ENCODE measurements around the gene KIFC3.
"Not testable (repeated sequence)": the region's sequence is repeated elsewhere in the genome, so short reads cannot be mapped to it uniquely, and the experiment has no call there.

KIFC3 gene

DNA sequence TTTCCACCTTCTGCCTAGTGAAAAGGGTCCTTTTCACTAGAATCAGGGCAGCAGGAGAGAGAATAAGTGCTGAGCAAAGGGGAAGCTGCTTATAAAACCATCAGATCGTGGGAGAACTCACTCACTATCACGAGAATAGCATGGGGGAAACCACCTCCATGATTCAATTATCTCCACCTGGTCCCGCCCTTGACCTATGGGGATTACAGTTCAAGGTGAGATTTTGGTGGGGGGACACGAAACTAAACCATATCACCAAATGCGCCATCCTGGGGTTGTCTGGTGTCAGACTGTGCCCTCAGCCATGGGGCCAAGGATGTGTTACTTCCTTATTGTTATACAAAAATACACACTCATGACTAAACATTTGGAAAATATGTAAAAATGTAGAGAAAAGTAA is 77.1 kb downstream of the KIFC3 start:
- Histone ChIP-seq H3K4me1 (ENCODE audit: insufficient read depth, low read length) (no peaks in the 10 kb centered on the region), H3K27ac (ENCODE audit: low read depth, low read length) (no peak overlapping the region), H3K9ac (ENCODE audit: low read length) (no peak overlapping the region), H3K9me3 (ENCODE audit: low read length) (no peaks in the 10 kb centered on the region), H3K4me3 (ENCODE audit: low read depth in 1 of 2, low read length in 2 of 2) (no peak overlapping the region), H3K27me3 (ENCODE audit: control insufficient read depth in 1 of 2, insufficient read depth in 2 of 2, low read length in 2 of 2) (peaks cover 0 to 8% of the 10 kb centered on the region in 2 donors), H3K36me3 (ENCODE audit: insufficient read depth, low read length) (no peaks in the 10 kb centered on the region)

DNA sequence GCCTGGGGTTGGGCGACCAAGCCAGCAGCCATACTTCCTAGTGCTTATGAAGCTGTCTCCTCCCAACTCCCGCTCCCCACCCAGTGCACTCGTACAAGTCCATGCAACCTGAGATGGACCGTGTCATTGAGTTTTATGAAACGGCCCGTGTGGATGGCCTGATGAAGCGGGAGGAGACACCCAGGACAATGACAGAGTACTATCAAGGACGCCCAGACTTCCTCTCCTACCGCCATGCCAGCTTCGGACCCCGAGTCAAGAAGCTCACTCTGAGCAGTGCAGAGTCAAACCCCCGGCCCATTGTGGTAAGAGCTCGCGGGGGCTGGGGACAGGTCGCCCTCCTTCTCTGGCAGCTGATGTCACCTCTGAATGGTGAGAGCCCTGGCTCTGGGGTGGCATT is 77.8 kb downstream of the KIFC3 start:
- Histone ChIP-seq H3K27ac (ENCODE audit: low read depth, low read length) (no peak overlapping the region), H3K36me3 (ENCODE audit: insufficient read depth, low read length) (no peaks in the 10 kb centered on the region), H3K9me3 (ENCODE audit: low read length) (no peaks in the 10 kb centered on the region), H3K4me3 (ENCODE audit: low read depth in 1 of 2, low read length in 2 of 2) (no peak overlapping the region), H3K9ac (ENCODE audit: low read length) (no peak overlapping the region), H3K4me1 (ENCODE audit: insufficient read depth, low read length) (no peaks in the 10 kb centered on the region), H3K27me3 (ENCODE audit: control insufficient read depth in 1 of 2, insufficient read depth in 2 of 2, low read length in 2 of 2) (peaks cover 0 to 8% of the 10 kb centered on the region in 2 donors)

DNA sequence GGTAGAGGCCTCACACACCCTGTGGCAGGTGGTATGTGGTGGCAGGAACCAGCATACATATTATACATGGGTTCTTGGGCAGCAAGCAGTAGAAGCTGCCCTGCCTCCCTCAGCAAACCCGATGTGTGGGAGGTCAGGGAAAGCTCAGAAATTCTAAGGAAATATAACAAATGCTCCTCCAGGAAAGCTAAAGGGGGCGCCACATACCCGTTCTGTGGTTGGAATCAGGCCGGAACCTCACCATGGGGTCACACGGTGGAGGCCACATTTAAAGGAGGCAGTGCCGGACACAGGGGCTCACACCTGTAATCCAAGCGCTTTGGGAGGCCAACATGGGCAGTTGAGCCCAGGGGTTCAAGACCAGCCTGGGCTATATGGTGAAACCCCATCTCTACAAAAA is 79.1 kb downstream of the KIFC3 start:
- peaks cover 0 to 8% of the 10 kb centered on the region in 2 donors for H3K27me3 ChIP-seq (ENCODE audit: control insufficient read depth in 1 of 2, insufficient read depth in 2 of 2, low read length in 2 of 2)
- no peak overlapping the region for H3K27ac ChIP-seq (ENCODE audit: low read depth, low read length)
- H3K9ac ChIP-seq (ENCODE audit: low read length) = no peak overlapping the region
- no peaks in the 10 kb centered on the region for H3K9me3 ChIP-seq (ENCODE audit: low read length)
- no peak overlapping the region for H3K4me3 ChIP-seq (ENCODE audit: low read depth in 1 of 2, low read length in 2 of 2)
- no peaks in the 10 kb centered on the region for H3K4me1 ChIP-seq (ENCODE audit: insufficient read depth, low read length)
- no peaks in the 10 kb centered on the region for H3K36me3 ChIP-seq (ENCODE audit: insufficient read depth, low read length)

DNA sequence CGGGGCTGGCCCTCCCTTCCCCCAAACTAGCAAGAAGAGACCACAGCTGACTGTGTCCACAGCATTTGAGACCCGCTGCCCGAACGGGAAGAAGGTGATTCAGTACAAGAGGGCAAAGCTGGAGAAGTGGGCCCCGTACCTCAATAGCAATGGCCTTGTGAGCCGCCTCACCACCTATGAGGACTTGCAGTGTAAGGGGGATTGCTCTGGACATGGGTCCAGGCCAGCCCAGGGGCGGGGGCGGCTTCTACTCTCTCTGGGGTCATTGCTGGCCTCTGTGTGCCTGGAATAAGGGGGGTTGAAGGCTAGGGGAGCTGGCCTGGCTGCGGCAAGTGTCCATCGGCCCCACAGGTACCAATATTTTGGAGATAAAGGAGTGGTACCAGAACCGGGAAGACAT is 79.6 kb downstream of the KIFC3 start:
- Histone ChIP-seq H3K4me1 (ENCODE audit: insufficient read depth, low read length) (no peaks in the 10 kb centered on the region), H3K36me3 (ENCODE audit: insufficient read depth, low read length) (no peaks in the 10 kb centered on the region), H3K27me3 (ENCODE audit: control insufficient read depth in 1 of 2, insufficient read depth in 2 of 2, low read length in 2 of 2) (peaks cover 0 to 8% of the 10 kb centered on the region in 2 donors), H3K4me3 (ENCODE audit: low read depth in 1 of 2, low read length in 2 of 2) (no peak overlapping the region), H3K27ac (ENCODE audit: low read depth, low read length) (no peak overlapping the region), H3K9me3 (ENCODE audit: low read length) (no peaks in the 10 kb centered on the region), H3K9ac (ENCODE audit: low read length) (no peak overlapping the region)

DNA sequence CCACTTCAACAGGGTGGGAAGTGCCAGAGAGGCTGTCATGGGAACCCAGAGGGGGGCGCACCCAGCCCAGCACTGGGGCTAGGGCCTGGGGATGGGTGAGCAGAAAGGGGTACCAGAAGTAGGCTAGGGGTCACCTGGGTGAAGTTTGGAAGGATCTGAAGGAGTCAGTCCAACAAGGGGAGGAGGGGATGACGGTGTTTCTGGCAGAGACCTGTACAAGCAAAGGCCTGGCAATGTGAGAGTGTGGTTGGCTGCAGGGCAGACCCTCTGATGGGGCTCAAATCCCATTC is 80.1 kb downstream of the KIFC3 start:
- Histone ChIP-seq H3K4me1 (ENCODE audit: insufficient read depth, low read length) (no peaks in the 10 kb centered on the region), H3K9me3 (ENCODE audit: low read length) (no peaks in the 10 kb centered on the region), H3K36me3 (ENCODE audit: insufficient read depth, low read length) (no peaks in the 10 kb centered on the region), H3K9ac (ENCODE audit: low read length) (no peak overlapping the region), H3K4me3 (ENCODE audit: low read depth in 1 of 2, low read length in 2 of 2) (no peak overlapping the region), H3K27ac (ENCODE audit: low read depth, low read length) (no peak overlapping the region), H3K27me3 (ENCODE audit: control insufficient read depth in 1 of 2, insufficient read depth in 2 of 2, low read length in 2 of 2) (peaks cover 0 to 8% of the 10 kb centered on the region in 2 donors)

DNA sequence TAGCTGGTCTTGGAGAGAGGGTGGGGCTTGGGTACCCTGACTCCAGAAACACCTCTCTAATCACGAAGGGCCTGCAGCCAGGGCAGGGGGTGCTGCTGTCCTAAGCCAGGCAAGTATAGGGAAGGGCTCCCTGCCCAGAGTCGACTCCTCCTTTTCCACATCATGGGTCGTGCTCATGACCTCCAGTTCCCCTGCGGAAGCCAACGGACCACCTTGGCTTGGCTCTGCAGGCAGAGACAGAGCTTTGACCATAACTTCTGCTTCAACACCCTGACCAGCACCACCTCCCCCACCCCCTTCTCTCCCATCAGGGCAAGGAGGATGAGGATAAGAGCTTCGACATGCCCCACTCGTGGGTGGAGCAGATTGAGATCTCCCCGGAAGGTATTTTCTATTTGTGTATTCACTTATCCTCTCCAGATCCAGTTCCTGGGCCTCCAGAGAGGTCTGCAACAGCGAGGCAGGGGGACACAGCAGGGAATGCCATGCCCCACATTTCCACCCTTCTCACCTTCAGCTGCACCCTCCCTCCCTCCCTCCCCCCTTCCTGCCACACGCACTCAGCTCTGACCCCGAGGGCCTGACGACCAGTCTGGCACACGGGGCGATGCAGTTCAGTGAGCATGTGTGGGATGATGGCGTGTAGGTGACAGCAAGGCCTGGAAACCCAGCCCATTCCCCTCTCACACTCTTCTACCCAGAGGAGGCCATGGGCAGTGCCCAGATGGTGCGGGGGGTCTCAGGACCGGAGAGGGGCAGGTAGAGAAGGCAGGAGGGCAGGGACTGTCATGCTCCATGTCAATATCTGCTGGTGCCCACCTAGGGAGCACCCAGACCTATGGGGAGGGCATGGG is 80.7 kb downstream of the KIFC3 start:
- no peak overlapping the region for H3K4me3 ChIP-seq (ENCODE audit: low read depth in 1 of 2, low read length in 2 of 2)
- H3K27me3 ChIP-seq (ENCODE audit: control insufficient read depth in 1 of 2, insufficient read depth in 2 of 2, low read length in 2 of 2) = peaks cover 0 to 8% of the 10 kb centered on the region in 2 donors
- H3K4me1 ChIP-seq (ENCODE audit: insufficient read depth, low read length) = no peaks in the 10 kb centered on the region
- H3K9ac ChIP-seq (ENCODE audit: low read length) = no peak overlapping the region
- H3K9me3 ChIP-seq (ENCODE audit: low read length) = no peaks in the 10 kb centered on the region
- no peaks in the 10 kb centered on the region for H3K36me3 ChIP-seq (ENCODE audit: insufficient read depth, low read length)
- H3K27ac ChIP-seq (ENCODE audit: low read depth, low read length) = no peak overlapping the region

DNA sequence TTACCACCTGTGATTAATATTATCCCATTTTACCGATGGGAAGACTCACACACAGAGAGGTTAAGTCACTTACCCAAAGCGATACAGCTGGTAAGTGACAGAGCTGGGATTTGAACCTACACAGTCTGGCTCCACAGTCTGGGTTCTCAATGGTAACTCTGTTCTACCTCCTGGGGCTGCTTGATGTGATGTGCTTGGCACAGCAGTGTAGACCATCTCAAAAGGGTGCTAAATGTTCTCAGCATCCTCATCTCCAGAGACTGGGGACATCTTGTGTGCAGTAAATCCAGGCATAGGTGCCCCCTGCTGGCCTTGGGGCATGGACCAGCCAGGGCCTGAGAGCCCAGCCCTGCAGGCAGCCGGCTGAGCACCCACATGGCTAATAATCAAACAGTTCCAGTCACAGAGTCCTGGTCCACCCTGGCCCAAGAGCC is 82.1 kb downstream of the KIFC3 start:
- no peaks in the 10 kb centered on the region for H3K36me3 ChIP-seq (ENCODE audit: insufficient read depth, low read length)
- H3K4me1 ChIP-seq (ENCODE audit: insufficient read depth, low read length) = no peaks in the 10 kb centered on the region
- peaks cover 0 to 8% of the 10 kb centered on the region in 2 donors for H3K27me3 ChIP-seq (ENCODE audit: control insufficient read depth in 1 of 2, insufficient read depth in 2 of 2, low read length in 2 of 2)
- H3K4me3 ChIP-seq (ENCODE audit: low read depth in 1 of 2, low read length in 2 of 2) = no peak overlapping the region
- H3K27ac ChIP-seq (ENCODE audit: low read depth, low read length) = no peak overlapping the region
- H3K9me3 ChIP-seq (ENCODE audit: low read length) = no peaks in the 10 kb centered on the region
- H3K9ac ChIP-seq (ENCODE audit: low read length) = no peak overlapping the region

DNA sequence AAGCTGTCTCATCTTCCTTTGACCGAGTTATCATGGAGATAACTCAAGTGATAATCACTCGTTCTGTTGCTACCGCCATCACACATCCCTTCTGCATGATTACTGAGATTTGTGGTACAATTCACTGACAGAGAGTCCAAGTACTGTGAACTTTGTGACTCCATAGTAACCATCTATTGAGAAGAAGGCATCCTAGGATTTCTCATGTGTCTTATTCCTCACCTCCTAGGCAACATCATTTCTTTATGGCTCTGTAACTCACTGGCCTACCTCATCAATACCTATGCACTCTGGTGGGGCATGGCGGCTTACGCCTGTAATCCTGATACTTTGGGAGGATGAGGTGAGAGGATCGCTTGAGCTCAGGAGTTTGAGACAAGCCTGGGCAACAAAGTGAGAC is 88.2 kb downstream of the KIFC3 start:
- Histone ChIP-seq H3K36me3 (ENCODE audit: insufficient read depth, low read length) (no peaks in the 10 kb centered on the region), H3K27me3 (ENCODE audit: control insufficient read depth in 1 of 2, insufficient read depth in 2 of 2, low read length in 2 of 2) (no peaks in the 10 kb centered on the region), H3K9ac (ENCODE audit: low read length) (no peak overlapping the region), H3K27ac (ENCODE audit: low read depth, low read length) (no peak overlapping the region), H3K4me3 (ENCODE audit: low read depth in 1 of 2, low read length in 2 of 2) (no peak overlapping the region), H3K4me1 (ENCODE audit: insufficient read depth, low read length) (no peaks in the 10 kb centered on the region), H3K9me3 (ENCODE audit: low read length) (no peaks in the 10 kb centered on the region)

DNA sequence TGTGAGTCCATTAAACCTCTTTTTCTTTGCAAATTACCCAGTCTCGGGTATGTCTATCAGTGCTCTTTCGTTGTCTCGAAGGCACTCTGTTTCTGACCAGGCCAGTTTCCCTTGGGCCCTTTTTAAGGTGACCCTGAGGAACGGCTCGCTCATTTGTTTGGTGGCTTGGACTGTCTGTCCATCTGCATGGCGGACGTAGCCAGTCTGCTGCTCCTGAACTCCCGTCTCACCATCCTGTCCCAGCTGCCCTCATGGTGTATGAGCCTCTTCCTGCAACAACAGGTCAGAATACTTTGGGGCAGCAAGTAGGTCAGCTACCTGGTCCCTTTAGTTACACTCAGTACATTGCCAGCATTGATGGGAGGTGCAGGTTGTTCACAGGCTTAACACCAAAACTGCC is 88.7 kb downstream of the KIFC3 start:
- Histone ChIP-seq H3K9me3 (ENCODE audit: low read length) (no peaks in the 10 kb centered on the region), H3K4me3 (ENCODE audit: low read depth in 1 of 2, low read length in 2 of 2) (no peak overlapping the region), H3K36me3 (ENCODE audit: insufficient read depth, low read length) (no peaks in the 10 kb centered on the region), H3K27ac (ENCODE audit: low read depth, low read length) (no peak overlapping the region), H3K9ac (ENCODE audit: low read length) (no peak overlapping the region), H3K4me1 (ENCODE audit: insufficient read depth, low read length) (no peaks in the 10 kb centered on the region), H3K27me3 (ENCODE audit: control insufficient read depth in 1 of 2, insufficient read depth in 2 of 2, low read length in 2 of 2) (no peaks in the 10 kb centered on the region)

DNA sequence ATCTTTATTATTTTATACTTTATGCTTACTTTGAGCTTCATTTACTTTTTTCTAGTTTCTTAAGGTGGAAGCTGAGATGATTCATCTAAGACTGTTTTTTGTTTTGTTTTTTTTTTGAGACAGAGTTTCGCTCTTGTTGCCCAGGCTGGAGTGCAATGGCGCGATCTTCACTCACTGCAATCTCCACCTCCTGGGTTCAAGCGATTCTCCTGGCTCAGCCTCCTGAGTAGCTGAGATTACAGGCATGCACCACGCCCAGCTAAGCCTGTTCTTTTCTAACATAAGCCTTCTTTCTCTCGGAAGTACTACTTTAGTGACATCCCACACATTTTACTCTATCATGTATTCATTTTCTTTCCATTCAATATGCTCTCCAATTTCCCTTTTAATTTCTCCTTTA is 89.7 kb downstream of the KIFC3 start:
- H3K4me3 ChIP-seq (ENCODE audit: low read depth in 1 of 2, low read length in 2 of 2); H3K27ac ChIP-seq (ENCODE audit: low read depth, low read length); H3K36me3 ChIP-seq (ENCODE audit: insufficient read depth, low read length); H3K27me3 ChIP-seq (ENCODE audit: control insufficient read depth in 1 of 2, insufficient read depth in 2 of 2, low read length in 2 of 2); H3K9me3 ChIP-seq (ENCODE audit: low read length); H3K9ac ChIP-seq (ENCODE audit: low read length); H3K4me1 ChIP-seq (ENCODE audit: insufficient read depth, low read length): not testable (repeated sequence)

DNA sequence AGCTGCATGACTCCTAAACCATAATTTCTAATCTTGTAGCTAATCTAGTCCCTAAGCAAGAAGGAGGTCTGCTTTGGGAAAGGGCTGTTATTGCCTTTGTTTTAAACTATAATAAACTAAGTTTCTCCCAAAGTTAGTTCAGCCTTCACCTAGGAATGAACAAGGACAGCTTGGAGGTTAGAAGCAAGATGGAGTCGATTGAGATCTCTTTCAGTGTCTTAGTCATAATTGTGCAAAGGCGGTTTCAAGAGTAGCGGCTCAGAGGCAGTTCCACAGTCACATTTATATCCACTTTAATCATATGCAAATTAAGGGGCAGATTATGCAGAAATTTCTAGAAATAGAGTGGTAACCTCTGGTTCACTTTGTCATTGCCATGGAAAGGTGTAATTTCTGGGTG is 90.3 kb downstream of the KIFC3 start:
- H3K4me3 ChIP-seq (ENCODE audit: low read depth in 1 of 2, low read length in 2 of 2) = no peak overlapping the region
- H3K27me3 ChIP-seq (ENCODE audit: control insufficient read depth in 1 of 2, insufficient read depth in 2 of 2, low read length in 2 of 2) = no peaks in the 10 kb centered on the region
- no peak overlapping the region for H3K9ac ChIP-seq (ENCODE audit: low read length)
- no peaks in the 10 kb centered on the region for H3K36me3 ChIP-seq (ENCODE audit: insufficient read depth, low read length)
- H3K4me1 ChIP-seq (ENCODE audit: insufficient read depth, low read length) = no peaks in the 10 kb centered on the region
- H3K9me3 ChIP-seq (ENCODE audit: low read length) = no peaks in the 10 kb centered on the region
- no peak overlapping the region for H3K27ac ChIP-seq (ENCODE audit: low read depth, low read length)

DNA sequence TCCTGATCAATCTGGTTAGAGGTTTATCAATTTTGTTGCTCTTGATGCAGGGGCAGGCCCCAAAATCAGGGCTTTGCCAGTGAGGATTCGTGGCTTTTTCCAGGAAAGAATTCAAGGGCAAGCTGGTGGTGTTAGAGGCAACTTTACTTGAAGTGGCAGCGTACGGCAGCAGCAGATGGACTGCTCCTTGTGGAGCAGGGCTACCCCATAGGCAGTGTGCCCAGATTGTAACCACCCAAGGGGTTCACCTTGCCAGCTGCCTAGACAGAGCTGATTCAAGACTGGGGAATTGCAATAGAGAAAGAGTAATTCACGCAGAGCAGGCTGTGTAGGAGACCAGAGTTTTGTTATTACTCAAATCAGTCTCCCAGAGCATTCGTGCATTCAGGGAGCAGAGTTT is 90.9 kb downstream of the KIFC3 start:
- H3K9me3 ChIP-seq (ENCODE audit: low read length) = no peaks in the 10 kb centered on the region
- no peak overlapping the region for H3K9ac ChIP-seq (ENCODE audit: low read length)
- no peaks in the 10 kb centered on the region for H3K4me1 ChIP-seq (ENCODE audit: insufficient read depth, low read length)
- no peak overlapping the region for H3K27ac ChIP-seq (ENCODE audit: low read depth, low read length)
- no peaks in the 10 kb centered on the region for H3K36me3 ChIP-seq (ENCODE audit: insufficient read depth, low read length)
- H3K4me3 ChIP-seq (ENCODE audit: low read depth in 1 of 2, low read length in 2 of 2) = no peak overlapping the region
- no peaks in the 10 kb centered on the region for H3K27me3 ChIP-seq (ENCODE audit: control insufficient read depth in 1 of 2, insufficient read depth in 2 of 2, low read length in 2 of 2)

All from muscle layer of colon (tissue), 2 donors.